Colon (tissue), 2 donors: ENCODE data around the gene TCL1A.
"Not testable (repeated sequence)": the region's sequence is repeated elsewhere in the genome, so short reads cannot be mapped to it uniquely, and the experiment has no call there.

ENCODE experiments used
- FAIRE-seq: peaks from 2 replicates; lab custom pipeline; 2012; peaks lifted over from hg19 to GRCh38; lab: Jason Lieb, UNC
- donor health status: control.
- donor health status: control.

Gene TCL1A

GRCh38 chr14:95675486-95675885 lies 38.4 kb downstream of the TCL1A start:
- no peak for FAIRE-seq

- FAIRE-seq: no peak
Observed at GRCh38 chr14:95674613-95675012, 39.3 kb downstream of the TCL1A start.

GRCh38 chr14:95668235-95668772 lies 45.6 kb downstream of the TCL1A start:
- no peak for FAIRE-seq

GRCh38 chr14:95667249-95667693 lies 46.7 kb downstream of the TCL1A start:
- FAIRE-seq: no peak

GRCh38 chr14:95666450-95666849 lies 47.5 kb downstream of the TCL1A start:
- FAIRE-seq: no peak

- not testable (repeated sequence) for FAIRE-seq
Observed at GRCh38 chr14:95665530-95665929, 48.4 kb downstream of the TCL1A start.

GRCh38 chr14:95664546-95664945 lies 49.4 kb downstream of the TCL1A start:
- FAIRE-seq: no peak

- FAIRE-seq: no peak
Observed at GRCh38 chr14:95664066-95664465, 49.9 kb downstream of the TCL1A start.

GRCh38 chr14:95663226-95663797 lies 50.6 kb downstream of the TCL1A start:
- no peak for FAIRE-seq

GRCh38 chr14:95662376-95663186 lies 51.3 kb downstream of the TCL1A start:
- no peak for FAIRE-seq

- FAIRE-seq: no peak
Observed at GRCh38 chr14:95660651-95661515, 53.0 kb downstream of the TCL1A start.

GRCh38 chr14:95659990-95660385 lies 53.9 kb downstream of the TCL1A start:
- FAIRE-seq: no peak
